ENCODE data around the gene ATP6V1C2.
"Not testable (repeated sequence)": the region's sequence is repeated elsewhere in the genome, so short reads cannot be mapped to it uniquely, and the experiment has no call there.

Gene ATP6V1C2

DNA sequence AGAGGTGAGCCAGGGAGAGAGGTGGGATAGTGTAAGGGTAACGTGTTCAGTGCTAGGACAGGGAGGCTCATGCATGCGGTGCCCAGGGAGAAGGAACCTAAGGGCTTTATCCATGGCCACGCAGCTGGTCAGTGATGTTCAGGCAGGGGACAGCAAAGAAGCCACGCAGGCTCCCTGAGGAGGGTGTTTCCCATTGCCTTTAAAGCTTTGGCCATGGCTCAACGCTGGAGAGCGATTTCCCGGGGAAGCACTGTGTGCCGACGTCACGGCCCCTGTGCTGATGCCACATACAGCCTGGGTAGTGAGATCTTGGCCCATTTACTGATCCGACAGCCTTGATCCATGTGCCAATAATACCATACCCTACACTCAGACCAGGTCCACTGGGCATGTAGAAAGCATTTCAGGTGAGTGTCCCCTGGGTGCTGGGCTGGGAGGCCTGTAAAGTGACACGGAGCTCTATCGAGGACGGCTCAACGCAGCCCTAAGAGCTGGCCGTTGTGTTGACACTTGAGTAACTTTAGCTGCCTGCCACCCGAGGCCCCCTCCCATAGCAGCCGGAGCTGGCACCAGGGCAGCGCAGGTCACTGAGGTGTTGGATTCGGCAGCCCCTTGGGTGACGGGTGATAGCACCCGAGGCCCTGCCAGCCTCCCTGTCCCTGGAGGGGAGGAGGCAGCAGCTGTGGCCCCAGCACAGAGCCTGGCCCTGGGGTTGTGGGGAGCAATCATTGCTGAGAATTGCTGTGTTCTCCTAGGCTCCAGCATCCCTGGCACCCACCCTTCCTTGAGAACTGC lies 49.7 kb downstream of the ATP6V1C2 start:
- DNase-seq = no peak

DNA sequence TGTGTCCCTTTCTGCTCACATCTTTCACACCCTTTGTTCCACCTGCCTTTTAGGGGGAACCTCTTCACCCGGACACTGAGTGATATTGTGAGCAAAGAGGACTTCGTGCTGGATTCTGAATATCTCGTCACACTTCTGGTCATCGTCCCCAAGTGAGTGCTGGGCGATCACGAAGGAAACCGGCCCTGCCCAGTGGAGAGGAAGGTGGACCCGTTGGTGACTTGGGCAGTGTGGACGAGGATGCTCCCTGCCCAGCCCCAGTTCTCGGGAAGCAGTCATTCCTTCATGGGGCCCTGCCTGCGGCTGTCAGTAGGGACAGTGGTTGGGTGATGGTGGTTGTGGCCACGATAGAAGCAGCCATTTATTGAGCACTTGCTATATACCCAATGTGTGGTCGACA lies 50.4 kb downstream of the ATP6V1C2 start:
- no peak for DNase-seq

DNA sequence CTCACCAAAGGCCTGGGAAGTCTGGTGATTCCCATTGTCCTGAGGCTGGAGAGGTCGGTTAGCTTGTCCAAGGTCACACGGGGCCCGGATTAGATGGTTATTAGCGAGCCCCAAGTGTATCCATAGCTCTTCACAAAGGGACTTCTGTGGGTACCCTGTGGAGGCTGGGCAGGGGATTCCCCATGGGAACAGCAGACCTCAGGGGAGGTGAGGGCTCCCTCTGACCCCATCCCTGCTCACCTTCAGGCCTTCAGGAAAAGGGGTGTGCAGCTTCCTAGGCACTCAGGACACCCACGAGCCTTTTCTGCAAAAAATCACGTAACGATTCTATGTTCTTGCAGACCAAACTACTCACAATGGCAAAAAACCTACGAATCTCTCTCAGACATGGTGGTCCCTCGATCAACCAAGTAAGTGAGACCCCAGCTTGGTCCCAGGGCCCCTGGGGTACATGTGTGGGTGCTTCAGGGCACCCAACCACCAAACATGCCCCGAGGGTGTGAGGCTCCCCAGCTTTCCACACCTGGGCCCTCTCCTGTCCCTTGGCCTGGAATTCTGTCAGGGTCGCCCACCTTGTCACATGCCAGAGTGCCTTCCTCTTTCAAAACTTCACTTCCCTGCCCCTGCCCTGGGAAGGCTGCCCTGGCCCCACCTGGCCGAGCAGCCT lies 50.9 kb downstream of the ATP6V1C2 start:
- DNase-seq = no peak

DNA sequence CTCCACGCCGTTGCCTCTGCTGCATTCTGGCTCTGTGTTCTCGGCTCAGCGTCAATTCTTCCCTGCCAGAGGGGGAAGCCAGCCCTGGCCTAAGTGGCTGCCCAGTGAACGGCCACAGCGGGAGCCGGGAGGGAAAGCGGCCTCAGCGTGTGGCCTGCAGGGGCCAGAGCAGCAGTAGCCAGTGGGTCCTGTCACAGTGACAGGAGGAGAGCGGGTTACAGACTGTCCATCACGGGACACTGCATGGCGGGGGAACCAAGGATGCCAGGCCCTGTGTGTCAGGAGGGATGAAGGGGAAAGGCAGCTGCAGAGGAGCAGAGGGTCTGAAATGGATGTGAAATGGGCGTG lies 51.4 kb downstream of the ATP6V1C2 start:
- no peak for DNase-seq

DNA sequence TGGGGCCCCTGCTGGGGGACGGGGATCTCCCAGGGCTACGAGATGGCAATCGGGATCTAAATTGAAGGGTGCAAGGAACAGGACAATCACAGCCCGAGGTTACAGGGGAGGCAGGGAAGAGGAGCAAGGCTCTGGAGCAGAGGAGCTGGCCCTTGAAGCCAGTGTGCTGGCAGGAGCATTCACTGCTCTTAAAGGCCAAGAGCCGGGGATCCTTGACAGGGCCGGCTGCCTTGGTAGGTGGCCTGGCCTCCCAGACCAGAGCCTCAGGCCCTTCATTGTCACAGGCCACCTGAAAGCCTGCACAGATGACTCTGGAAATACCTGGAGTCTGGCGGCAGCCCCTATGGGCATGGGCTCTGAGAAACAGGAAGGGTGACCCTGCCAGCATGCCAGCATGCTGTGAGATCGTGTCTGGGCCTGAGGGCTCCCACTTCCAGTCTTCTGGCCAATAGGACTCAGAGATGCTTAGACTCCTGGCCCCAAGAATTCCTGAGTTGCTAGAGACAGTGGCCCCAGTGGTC lies 52.5 kb downstream of the ATP6V1C2 start:
- no peak for DNase-seq

DNA sequence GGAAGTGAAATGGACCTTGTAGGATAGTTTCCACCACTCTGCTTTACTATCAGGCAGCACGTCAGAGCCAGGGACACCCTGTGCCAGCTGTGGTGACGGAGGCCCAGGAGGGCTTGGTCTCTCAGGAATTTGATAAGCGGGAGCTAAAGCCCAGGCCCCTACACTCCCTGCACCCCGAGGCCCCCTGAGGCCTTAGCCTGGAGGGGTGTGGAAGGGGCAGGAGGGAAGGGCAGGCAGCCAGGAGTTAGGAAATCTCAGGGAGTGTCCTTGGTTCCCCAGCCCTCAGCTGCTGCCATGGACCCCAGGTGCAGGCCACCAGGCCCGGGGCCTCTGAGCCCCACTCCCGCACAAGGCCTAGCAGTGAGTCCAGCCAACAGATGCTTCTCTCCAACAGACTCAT lies 53.0 kb downstream of the ATP6V1C2 start:
- DNase-seq = peak; percentile 48

DNA sequence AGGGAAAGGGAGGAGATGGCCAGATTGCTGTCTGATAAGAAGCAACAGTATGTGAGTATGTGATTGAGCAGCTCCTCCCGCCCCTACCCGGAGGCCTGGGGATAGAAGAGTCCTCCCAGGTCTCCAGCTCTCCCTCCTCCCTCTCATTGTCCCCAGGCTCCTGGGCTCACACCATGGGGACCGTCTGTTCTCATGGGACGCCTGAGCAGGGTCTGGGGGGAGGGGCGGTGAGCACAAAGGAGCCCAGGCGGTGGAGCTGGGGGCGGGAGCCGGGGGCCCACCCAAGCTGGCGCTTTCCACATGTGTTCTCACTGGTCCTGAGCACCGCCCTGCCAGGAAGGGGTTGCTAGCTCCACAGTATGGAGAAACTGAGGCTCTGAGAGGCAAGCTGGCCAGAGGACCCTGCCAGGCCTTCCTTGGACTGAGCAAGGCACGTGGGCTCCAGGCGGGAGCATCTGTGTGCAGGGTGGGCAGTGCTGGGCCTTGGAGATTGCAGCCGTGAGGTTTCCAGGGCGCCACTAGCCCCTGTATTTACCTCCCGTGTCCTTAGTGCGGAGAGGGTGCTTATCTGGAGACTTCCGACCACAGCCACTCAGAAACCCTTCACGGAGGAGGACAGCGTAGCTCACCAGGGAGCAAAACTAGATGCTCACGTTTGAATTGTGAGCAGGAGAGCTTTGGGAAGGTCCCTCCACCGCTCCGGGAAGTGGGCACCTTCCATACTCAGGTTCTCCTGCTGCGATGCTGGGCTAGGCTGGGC lies 53.8 kb downstream of the ATP6V1C2 start:
- no peak for DNase-seq

DNA sequence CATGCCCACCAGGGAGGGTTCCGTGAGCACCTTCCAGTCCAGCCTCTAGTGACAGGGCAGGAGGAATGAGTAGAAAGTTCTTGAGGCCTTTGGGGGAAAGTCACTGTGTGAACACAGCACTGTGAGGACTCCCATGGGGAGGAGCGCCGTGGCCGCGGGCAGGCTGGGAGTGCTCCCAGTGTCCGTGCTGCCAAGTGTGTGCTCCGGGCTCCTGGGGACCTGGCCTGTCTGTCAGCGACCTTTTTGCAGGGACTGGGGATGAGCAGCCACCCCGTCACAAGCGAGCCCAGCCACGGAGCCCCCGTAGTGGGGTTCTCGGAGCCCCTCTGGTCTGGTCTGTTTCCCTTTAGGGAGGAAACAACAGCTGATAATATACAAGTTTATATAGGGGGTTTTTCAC lies 54.4 kb downstream of the ATP6V1C2 start:
- DNase-seq = no peak

DNA sequence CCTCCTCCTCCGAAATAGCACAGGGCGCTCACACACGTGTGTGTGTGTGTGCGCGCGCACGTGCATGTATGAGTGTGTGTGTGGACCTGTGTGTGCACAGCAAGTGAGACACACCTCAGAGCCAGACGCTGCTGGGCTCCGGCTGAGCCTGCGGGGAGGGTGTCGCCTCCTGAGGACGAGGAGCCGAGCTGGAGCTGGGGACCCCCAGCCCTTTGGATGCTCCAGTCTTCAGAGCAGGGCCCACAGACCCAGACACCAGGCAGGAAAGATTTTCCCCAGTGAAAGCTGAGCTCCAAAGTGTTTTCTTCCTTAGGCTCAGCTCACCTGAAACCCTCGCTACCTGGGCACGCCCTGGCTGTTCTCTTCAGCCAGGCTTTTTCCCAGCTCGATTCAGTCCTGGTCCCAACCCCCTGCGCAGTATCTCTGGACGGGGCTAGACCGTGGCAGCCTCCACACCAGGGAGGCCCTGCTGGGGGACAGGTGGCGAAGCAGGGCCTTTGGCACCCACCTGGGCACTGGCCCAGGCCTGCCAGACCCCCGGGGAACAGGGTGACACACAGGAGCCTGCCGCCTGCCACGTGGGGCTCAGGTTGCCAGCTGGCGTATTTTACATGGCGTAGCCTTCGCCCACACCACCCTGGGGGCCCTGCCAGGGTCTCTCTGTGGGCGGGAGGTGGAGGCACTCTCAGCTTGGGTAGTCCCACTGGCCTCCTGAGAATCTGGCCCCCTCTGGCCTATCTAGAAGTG lies 55.0 kb downstream of the ATP6V1C2 start:
- no peak for DNase-seq

DNA sequence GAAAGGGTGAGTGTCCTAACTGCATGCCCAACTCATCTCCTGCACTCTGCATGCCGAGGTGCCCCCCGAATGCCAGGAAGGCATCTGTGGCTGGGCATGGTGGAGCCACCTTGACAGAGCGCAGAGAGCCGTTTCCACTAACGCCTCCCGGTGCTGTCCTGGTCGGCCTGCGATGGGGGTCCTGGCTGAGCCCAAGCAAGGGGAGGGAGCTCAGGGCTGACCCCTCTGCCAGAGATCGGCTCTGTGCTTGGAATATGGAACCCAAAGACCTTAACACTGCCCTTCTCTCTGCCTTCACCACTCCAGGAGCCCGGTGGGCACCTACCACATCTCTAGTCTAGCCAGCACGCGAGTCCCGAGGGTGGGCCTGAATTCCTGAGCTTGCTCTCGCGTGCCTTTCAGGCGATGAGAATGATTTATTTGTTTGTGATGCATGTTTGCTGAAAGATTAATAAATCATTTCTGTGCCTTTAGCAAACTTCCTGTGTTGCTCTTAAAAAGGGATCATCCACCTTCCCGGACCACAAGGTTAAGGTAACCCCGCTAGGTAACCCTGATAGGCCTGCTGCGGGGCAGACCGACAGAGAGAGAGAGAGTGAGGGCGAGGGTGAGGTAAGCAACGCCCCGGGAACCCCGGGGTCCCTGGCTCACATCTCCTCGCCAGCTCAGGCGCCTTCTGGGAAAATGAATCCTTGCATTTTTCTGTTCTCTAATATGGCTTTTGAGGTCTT lies 55.8 kb downstream of the ATP6V1C2 start:
- DNase-seq = no peak

DNA sequence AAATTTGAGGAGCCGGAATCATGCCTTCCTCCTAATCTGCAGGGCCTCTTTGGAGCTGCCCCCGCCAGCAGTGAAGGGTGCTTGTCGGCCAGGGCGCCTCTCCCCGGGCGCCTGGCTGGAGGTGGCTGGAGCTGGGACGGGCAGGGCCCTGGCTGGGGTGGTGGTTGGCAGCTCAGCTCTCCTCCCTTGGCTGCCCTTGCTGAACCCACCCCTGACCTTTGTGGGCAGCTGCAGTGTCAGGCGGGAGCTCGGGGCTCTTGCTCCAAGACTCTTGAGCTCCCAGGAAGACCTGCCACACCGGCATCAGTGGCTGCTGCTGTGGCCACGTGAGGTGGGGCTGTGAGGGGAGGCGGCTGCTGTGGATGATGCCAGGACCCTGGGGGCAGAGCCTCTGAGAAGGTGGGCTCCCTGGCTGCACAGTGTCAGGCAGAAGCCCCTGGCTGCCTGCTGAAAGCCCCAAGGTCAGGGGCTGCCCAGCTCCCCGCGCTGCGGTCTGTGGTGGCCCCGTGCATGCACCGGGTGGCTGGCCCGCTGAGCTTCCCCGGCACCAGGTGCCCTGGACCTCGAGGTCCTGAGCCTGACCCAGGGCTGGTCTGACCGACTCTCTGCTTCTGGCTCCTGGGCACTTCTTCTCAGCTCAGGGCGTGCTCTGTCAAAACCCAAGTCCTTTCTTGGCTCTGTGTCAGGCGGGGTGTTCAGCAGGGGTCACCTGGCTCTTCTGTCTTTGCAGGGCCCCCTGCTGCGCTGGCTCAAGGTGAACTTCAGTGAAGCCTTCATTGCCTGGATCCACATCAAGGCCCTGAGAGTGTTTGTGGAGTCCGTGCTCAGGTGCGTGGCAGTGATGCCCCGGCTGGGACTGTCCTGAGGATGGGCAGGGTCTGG lies 56.7 kb downstream of the ATP6V1C2 start:
- no peak for DNase-seq

DNA sequence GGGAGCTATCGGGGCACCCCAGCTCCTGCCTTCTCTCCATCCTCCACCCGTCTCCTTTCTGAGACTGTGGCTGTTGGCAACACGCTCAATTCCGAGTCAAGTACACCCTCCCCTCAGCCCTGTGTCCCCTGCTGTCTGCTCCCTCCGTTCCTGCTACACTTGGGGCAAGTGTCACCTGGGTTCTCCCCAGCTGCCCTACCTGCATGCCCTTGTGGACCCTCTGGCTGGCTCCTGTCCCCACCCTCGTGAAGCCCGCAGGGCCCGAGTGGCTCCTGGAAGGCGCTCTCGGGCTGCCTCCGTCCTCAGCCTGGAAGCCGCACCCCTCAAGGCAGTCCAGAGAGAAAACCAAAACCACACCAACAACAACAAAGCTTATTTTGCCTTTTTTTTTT lies 57.3 kb downstream of the ATP6V1C2 start:
- DNase-seq = no peak

DNA sequence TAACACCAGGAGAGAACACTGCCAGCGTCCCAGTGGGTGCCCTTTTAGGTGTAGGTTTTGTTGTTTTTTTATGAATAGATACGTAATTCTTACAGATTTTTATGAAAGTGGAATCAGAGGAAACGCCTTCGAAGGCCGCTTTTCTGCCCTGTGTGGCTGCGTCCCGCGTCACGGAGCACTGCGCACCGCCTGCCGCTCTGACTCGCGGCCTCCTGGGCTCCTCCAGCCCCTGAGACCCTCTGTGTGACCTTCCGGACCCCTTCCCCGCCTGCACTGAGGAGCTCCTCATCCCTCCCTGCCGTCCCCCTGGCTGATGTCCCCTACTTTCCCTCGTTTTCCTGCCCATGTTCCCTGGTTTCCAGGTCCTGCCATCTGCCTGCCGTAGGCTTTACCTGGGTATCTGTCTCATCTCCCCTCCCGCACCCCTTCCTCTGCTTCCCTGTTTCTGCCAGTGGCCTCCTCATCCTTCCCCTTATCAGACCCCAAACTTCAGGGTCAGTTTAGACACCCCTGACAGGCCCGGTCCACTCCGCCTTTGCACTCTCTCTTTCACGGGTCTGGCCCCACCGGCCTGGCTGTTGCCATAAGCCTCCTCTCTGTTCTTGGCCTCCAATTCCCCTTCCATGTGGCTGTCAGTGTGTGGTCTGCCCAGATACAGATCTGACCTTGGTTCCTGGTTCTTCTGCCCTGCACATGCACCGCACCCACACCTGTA lies 58.5 kb downstream of the ATP6V1C2 start:
- DNase-seq = no peak

DNA sequence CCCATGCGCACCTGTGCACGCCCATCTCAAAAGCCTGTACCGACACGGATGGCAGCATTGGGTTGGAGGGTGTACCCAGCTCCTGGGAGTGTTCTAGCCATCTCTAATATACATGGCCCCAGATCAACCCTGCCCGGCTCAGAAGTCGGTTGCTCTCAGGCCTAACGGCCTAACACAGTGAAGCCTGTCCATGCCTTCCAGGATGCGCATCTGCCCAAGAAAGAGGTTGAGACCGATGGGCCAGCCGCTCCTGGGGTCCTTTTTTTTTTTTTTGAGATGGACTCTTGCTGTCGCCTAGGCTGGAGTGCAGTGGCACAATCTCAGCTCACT lies 59.0 kb downstream of the ATP6V1C2 start:
- DNase-seq = no peak

DNA sequence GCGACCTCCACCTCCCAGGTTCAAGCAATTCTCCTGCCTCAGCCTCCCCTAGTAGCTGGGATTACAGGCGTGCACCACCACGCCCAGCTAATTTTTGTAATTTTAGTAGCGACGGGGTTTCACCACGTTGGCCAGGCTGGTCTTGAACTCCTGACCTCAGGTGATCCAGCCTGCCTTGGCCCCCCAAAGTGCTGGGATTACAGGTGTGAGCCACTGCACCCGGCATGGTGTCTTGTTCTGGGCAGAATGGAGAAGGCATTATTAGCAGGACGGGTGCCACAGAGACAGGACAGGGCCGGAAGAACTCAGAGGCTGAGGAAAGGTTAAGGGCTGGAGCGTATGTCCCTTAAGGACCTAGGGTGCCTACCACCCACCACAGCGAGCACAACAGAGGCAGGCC lies 59.4 kb downstream of the ATP6V1C2 start:
- not testable (repeated sequence) for DNase-seq

DNA sequence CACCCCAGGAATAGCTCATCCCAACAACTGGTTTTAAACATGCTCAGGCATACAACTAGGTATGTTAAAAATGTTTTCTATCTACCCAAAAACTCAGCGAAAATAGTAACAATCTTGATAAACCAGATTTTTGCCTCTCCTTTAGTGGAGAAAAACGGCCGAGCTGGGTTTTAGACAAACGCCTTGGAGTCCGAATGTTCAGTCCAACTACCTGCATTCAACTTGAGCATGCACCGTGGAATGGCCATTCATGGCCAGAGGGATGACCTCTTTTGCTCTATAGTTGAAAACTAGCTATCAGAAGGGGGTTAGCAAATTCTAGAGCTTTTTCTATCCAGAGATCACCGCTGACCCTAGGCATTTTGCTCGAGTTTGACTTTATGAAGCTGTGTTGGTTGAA lies 60.3 kb downstream of the ATP6V1C2 start:
- no peak for DNase-seq

DNA sequence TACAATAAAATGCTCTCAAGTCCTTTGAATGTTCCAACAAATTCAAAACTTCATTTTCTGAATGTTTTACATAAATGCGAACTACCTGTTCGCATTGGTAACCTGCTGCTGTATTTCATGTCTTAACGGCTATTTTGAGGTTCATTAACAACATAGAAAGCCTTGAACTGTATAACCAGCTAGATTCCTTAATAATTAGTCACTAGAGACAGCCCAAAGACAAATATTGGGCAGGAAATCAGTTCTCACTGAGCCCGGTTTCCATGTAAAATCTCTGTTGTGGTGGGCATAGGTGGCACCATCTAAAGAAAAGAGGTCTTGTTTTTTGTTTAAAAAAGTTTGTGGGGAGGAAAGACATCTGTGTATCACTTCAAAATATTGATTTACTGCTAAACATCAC lies 62.0 kb downstream of the ATP6V1C2 start:
- DNase-seq = no peak

DNA sequence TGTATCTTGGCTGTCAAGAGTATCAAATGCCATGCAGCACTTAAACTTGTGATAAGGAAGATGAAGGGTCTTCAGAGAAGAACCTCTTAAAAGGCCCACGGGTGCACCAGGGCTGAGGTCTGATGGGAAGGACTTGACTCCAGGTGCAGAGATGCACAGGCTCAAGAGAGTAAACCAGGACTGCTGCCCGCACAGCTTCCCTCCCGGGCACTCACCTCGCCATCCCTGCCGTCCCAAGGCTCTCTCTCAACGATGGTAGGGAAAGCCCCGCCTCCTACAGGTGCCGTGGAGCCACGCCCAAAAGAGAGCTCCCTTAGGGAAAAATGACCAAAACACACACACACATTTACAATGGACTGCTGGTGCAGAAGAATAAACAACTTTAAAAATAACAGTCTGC lies 63.3 kb downstream of the ATP6V1C2 start:
- no peak for DNase-seq

DNA sequence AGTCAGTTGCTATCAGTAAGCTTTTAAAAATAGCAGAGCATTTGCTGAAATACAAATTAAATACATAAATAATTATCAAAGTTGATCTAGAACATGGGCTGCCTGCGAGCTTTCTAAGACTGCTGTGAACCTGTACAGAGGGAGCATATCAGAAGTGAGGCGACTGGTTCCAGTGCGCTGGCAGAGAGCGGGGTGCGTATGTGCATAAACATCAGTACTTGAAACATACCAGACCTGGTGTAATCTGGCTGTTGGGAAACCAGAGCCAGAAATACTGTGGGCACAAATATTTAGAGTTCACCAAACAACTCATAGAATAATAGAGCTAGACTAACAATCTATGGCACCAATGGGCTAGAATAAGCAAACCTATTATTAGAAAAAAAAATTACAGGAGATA lies 63.8 kb downstream of the ATP6V1C2 start:
- no peak for DNase-seq

DNA sequence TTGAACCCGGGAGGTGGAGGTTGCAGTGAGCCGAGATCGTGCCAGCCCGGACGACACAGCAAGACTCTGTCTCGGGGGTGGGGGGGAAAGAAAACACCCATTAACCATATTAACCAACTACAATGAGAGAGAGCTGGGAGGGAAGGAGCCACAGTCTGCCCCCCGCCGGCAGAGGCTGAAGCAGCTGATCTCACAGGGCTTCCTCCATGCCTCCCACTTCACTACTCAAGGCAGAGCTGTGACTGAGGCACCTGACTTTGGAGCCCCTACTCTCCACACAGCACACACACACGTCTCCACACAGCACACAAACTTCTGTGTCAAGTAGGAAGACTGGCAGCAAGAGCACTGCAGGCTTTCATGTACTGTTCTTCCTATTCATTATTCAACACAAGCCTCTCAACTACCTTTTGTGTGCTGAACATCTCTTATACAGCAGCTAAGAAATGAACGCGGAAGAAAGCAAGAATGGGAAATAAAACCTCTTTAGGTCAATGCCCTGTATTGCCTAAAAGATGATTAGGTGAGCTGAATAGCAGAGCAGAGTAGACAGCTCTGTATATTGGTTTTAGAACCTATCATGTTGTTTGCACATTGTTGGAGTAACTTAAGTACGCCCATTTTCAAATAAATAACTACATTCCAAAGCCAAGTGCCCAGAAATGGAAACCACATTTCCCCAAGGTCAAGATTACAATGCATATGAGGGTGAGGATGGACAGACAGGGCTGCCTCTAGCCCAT lies 65.0 kb downstream of the ATP6V1C2 start:
- no peak for DNase-seq
